Liver (tissue), 9 donors: ENCODE measurements around the gene MYADML2. TPM values are rescaled to one million over a fixed set of nuclear protein-coding genes. Genes with fewer than 3 reads are reported as not detected.

Experiments
- DNase-seq: peaks from one replicate; pipeline ENCODE4 v3.0.0-alpha.2; 2017; ENCODE audit warnings: low spot score
- H3K27ac ChIP-seq, 2 donors: one replicate each; pipeline ENCODE4 v1.7.0; 2013; ENCODE audit warnings: inconsistent platforms in 2 of 2, low read length in 2 of 2, control low read depth in 1 of 2, low read depth in 1 of 2, mild to moderate bottlenecking in 1 of 2
- H3K27me3 ChIP-seq, 4 donors: one replicate each; pipeline versions ENCODE4 v1.6.1 to v1.7.0; 2013; ENCODE audit warnings: low read length in 3 of 4, inconsistent platforms in 1 of 4, mild to moderate bottlenecking in 1 of 4, moderate library complexity in 1 of 4; ENCODE audit not compliant: control insufficient read depth in 4 of 4, insufficient read depth in 4 of 4
- H3K36me3 ChIP-seq, 4 donors: one replicate each; pipeline versions ENCODE4 v1.6.1 to v1.7.0; 2013; ENCODE audit warnings: low read length in 3 of 4, mild to moderate bottlenecking in 3 of 4, low read depth in 1 of 4, moderate library complexity in 1 of 4; ENCODE audit not compliant: control insufficient read depth in 4 of 4, insufficient read depth in 3 of 4
- H3K4me1 ChIP-seq, 4 donors: one replicate each; pipeline versions ENCODE4 v1.6.1 to v1.7.0; 2013; ENCODE audit warnings: low read length in 3 of 4, mild to moderate bottlenecking in 3 of 4, moderate library complexity in 1 of 4; ENCODE audit not compliant: control insufficient read depth in 4 of 4, insufficient read depth in 4 of 4
- H3K4me3 ChIP-seq, 3 donors: one replicate each; pipeline versions ENCODE4 v1.6.1 to v1.7.0; 2013; ENCODE audit warnings: low read length in 3 of 3, control low read depth in 1 of 3, low read depth in 1 of 3, mild to moderate bottlenecking in 1 of 3
- H3K9ac ChIP-seq, 2 donors: one replicate each; pipeline ENCODE4 v1.7.0; 2013; ENCODE audit warnings: low read length in 2 of 2, mild to moderate bottlenecking in 2 of 2, moderate library complexity in 2 of 2, control low read depth in 1 of 2, low read depth in 1 of 2
- H3K9me3 ChIP-seq, 4 donors: one replicate each; pipeline versions ENCODE4 v1.6.1 to v1.7.0; 2013; ENCODE audit warnings: low read length in 3 of 4; ENCODE audit not compliant: control insufficient read depth in 4 of 4
- ATF3 ChIP-seq: IDR thresholded peaks from 2 replicates; pipeline ENCODE4 v1.6.1; 2016; ENCODE audit warnings: antibody characterized with exemption
- CTCF ChIP-seq: fragments of 150-350 bp; IDR thresholded peaks from 2 replicates; pipeline ENCODE4 v1.5.1; 2017; ENCODE audit warnings: improper control_type of control experiment, low read depth, low read length; ENCODE audit not compliant: missing input control
- EGR1 ChIP-seq, 2 donors: IDR thresholded peaks; 2 replicates each; pipeline ENCODE4 v1.6.1; 2016 to 2018; ENCODE audit warnings: antibody characterized with exemption in 2 of 2, low read depth in 2 of 2
- FOXA1 ChIP-seq: IDR thresholded peaks from 2 replicates; pipeline ENCODE4 v1.6.1; 2016; ENCODE audit warnings: antibody characterized with exemption
- FOXA2 ChIP-seq: IDR thresholded peaks from 2 replicates; pipeline ENCODE4 v1.6.1; 2016; ENCODE audit warnings: antibody characterized with exemption
- GABPA ChIP-seq, 2 donors: IDR thresholded peaks in 1 of 2; conservative IDR thresholded peaks in 1 of 2; 2 replicates each; pipeline ENCODE4 v1.6.1; 2016; ENCODE audit warnings: antibody characterized with exemption in 2 of 2, mild to moderate bottlenecking in 1 of 2, moderate library complexity in 1 of 2
- HNF4A ChIP-seq, 2 donors: conservative IDR thresholded peaks; 2 replicates each; pipeline ENCODE4 v1.6.1; 2016; ENCODE audit warnings: antibody characterized with exemption in 2 of 2, mild to moderate bottlenecking in 2 of 2
- HNF4G ChIP-seq: IDR thresholded peaks from 2 replicates; pipeline ENCODE4 v1.6.1; 2016; ENCODE audit warnings: antibody characterized with exemption
- JUND ChIP-seq, 2 donors: IDR thresholded peaks; 2 replicates each; pipeline ENCODE4 v1.6.1; 2016; ENCODE audit warnings: antibody characterized with exemption in 2 of 2
- MAX ChIP-seq: IDR thresholded peaks from 2 replicates; pipeline ENCODE4 v1.6.1; 2016; ENCODE audit warnings: antibody characterized with exemption
- NR2F2 ChIP-seq: IDR thresholded peaks from 2 replicates; pipeline ENCODE4 v1.6.1; 2016; ENCODE audit warnings: antibody characterized with exemption
- RAD21 ChIP-seq, 2 donors: IDR thresholded peaks; 2 replicates each; pipeline ENCODE4 v1.6.1; 2016; ENCODE audit warnings: antibody characterized with exemption in 2 of 2, mild to moderate bottlenecking in 2 of 2
- REST ChIP-seq: IDR thresholded peaks from 2 replicates; pipeline ENCODE4 v1.6.1; 2016; ENCODE audit warnings: antibody characterized with exemption, mild to moderate bottlenecking
- RXRA ChIP-seq, 2 donors: IDR thresholded peaks; 2 replicates each; pipeline ENCODE4 v1.6.1; 2017 to 2018; ENCODE audit warnings: antibody characterized with exemption in 2 of 2, mild to moderate bottlenecking in 1 of 2
- SP1 ChIP-seq: IDR thresholded peaks from 2 replicates; pipeline ENCODE4 v1.6.1; 2018; ENCODE audit warnings: antibody characterized with exemption, mild to moderate bottlenecking
- YY1 ChIP-seq: IDR thresholded peaks from 2 replicates; pipeline ENCODE4 v1.6.1; 2016; ENCODE audit warnings: antibody characterized with exemption, mild to moderate bottlenecking
- ZBTB33 ChIP-seq: IDR thresholded peaks from 2 replicates; pipeline ENCODE4 v1.6.1; 2016; ENCODE audit warnings: antibody characterized with exemption
- WGBS: extraction: QIAGEN DNeasy Blood & Tissue Kit; methylation state at CpG from one replicate; pipeline ENCODE4 v1.1.7; 2013; 5-methylcytosine and 5-hydroxymethylcytosine counted together
- polyA plus RNA-seq, 2 donors: library from polyadenylated mRNA; stranded (reverse) in 1 of 2; unstranded in 1 of 2; fragments of 200-250 nt in 1 of 2; fragments of >200 nt in 1 of 2; fragmentation: Nextera tagmentation in 1 of 2; extraction: Ambion mirVana in 1 of 2; gene quantifications; one replicate each; pipeline versions ENCODE4 v1.2.1 to v1.2.3, GENCODE V29; 2013 to 2015
- total RNA-seq, 2 donors: library from RNA; depleted of rRNA; stranded (reverse); fragments of >200 nt; gene quantifications; one replicate each; pipeline ENCODE4 v1.2.3, GENCODE V29; 2014
- donor health status: healthy.
- donor health status: healthy.
- donor health status: healthy.
- donor health status: healthy.
- donor health status: healthy.

The MYADML2 gene
- total and polyA plus RNA-seq, 4 donors = not detected

GRCh38 chr17:81967244-81967532 lies 20.2 kb upstream of the MYADML2 start:
- TF ChIP-seq NR2F2 (no peak), ATF3 (no peak), EGR1 (IDR thresholded peaks at IDR 0.05; ENCODE audit: low read depth in 2 of 2) (no peak), ZBTB33 (no peak), CTCF (no peak), HNF4A (conservative IDR thresholded peaks at IDR 0.05) (no peak), FOXA1 (no peak), REST (no peak), RAD21 (IDR thresholded peaks at IDR 0.05) (no peak), RXRA (IDR thresholded peaks at IDR 0.05) (no peak)
- H3K9me3 ChIP-seq = no peaks in the 10 kb centered on the region
- no peaks in the 10 kb centered on the region for H3K27me3 ChIP-seq
- no peak for DNase-seq
- H3K4me1 ChIP-seq = peaks cover 8 to 35% (median 18%) of the 10 kb centered on the region in 4 donors
- no peak overlapping the region for H3K9ac ChIP-seq
- H3K36me3 ChIP-seq = no peaks in the 10 kb centered on the region
- peak overlapping the region; percentile 3 to 58 for H3K27ac ChIP-seq
- H3K4me3 ChIP-seq = no peak overlapping the region
- WGBS = 47% methylated on average over 5 of the region's 5 CpGs

GRCh38 chr17:81966343-81967243 lies 19.6 kb upstream of the MYADML2 start:
- Histone ChIP-seq H3K4me3 (no peak overlapping the region), H3K36me3 (no peaks in the 10 kb centered on the region), H3K9me3 (no peaks in the 10 kb centered on the region), H3K9ac (no peak overlapping the region), H3K27ac (peak overlapping the region in 1 of 2 donors; percentile 58), H3K27me3 (no peaks in the 10 kb centered on the region), H3K4me1 (peaks cover 8 to 37% (median 18%) of the 10 kb centered on the region in 4 donors)
- no peak for DNase-seq
- WGBS = 59% methylated on average over 41 of the region's 41 CpGs
- no peak for TF ChIP-seq HNF4G
- TF ChIP-seq CTCF = no peak
- no peak for TF ChIP-seq MAX
- no peak for TF ChIP-seq RXRA (IDR thresholded peaks at IDR 0.05)
- TF ChIP-seq SP1 = no peak
- TF ChIP-seq GABPA (IDR thresholded peaks at IDR 0.05 in 1 of 2, conservative IDR thresholded peaks at IDR 0.05 in 1 of 2) = no peak
- no peak for TF ChIP-seq NR2F2
- no peak for TF ChIP-seq EGR1 (IDR thresholded peaks at IDR 0.05; ENCODE audit: low read depth in 2 of 2)
- no peak for TF ChIP-seq HNF4A (conservative IDR thresholded peaks at IDR 0.05)
- TF ChIP-seq JUND (IDR thresholded peaks at IDR 0.05) = no peak
- no peak for TF ChIP-seq FOXA2
- no peak for TF ChIP-seq ZBTB33
- TF ChIP-seq ATF3 = no peak
- TF ChIP-seq YY1 = no peak
